H9 (cell line): Measurements from ENCODE around the gene PDE6H. TPM values are rescaled to one million over a fixed set of nuclear protein-coding genes. Genes with fewer than 3 reads are reported as not detected.

Experiments
- DNase-seq: peaks from one replicate; pipeline ENCODE4 v3.0.0-alpha.2; 2017
- H2AFZ ChIP-seq: one replicate; pipeline ENCODE4 v1.6.1; 2013; ENCODE audit warnings: mild to moderate bottlenecking, low read length, control low read depth, moderate library complexity
- H2AK5ac ChIP-seq: 2 replicates; pipeline ENCODE4 v1.6.1; 2013; ENCODE audit warnings: low read length, control low read depth, mixed read lengths; ENCODE audit not compliant: insufficient read length
- H2BK120ac ChIP-seq: one replicate; pipeline ENCODE4 v1.6.1; 2013; ENCODE audit warnings: low read depth, mild to moderate bottlenecking, low read length, control low read depth, inconsistent platforms; ENCODE audit not compliant: poor library complexity, severe bottlenecking
- H2BK12ac ChIP-seq: 2 replicates; pipeline ENCODE4 v1.6.1; 2013; ENCODE audit warnings: low read length, control low read depth, mixed read lengths, low read depth; ENCODE audit not compliant: insufficient read length
- H2BK15ac ChIP-seq: 2 replicates; pipeline ENCODE4 v1.6.1; 2013; ENCODE audit warnings: low read depth, low read length, control low read depth
- H2BK20ac ChIP-seq: one replicate; pipeline ENCODE4 v1.6.1; 2013; ENCODE audit warnings: low read depth, mild to moderate bottlenecking, low read length, control low read depth, inconsistent platforms; ENCODE audit not compliant: poor library complexity, severe bottlenecking
- H2BK5ac ChIP-seq: 2 replicates; pipeline ENCODE4 v1.6.1; 2013; ENCODE audit warnings: low read length, control low read depth, mixed read lengths; ENCODE audit not compliant: insufficient read length
- H3K14ac ChIP-seq: 2 replicates; pipeline ENCODE4 v1.6.1; 2013; ENCODE audit warnings: low read length, control low read depth; ENCODE audit not compliant: insufficient read depth
- H3K18ac ChIP-seq: 2 replicates; pipeline ENCODE4 v1.6.1; 2013; ENCODE audit warnings: low read depth, mild to moderate bottlenecking, mixed read lengths, low read length, control low read depth; ENCODE audit not compliant: insufficient read length
- H3K23ac ChIP-seq: 2 replicates; pipeline ENCODE4 v1.6.1; 2013; ENCODE audit warnings: low read length, control low read depth, mixed read lengths, low read depth; ENCODE audit not compliant: insufficient read length
- H3K23me2 ChIP-seq: 2 replicates; pipeline ENCODE4 v1.6.1; 2013; ENCODE audit warnings: low read depth, mild to moderate bottlenecking, mixed read lengths, low read length, control low read depth; ENCODE audit not compliant: insufficient read length, poor library complexity, severe bottlenecking
- H3K27ac ChIP-seq: 2 replicates; pipeline ENCODE4 v1.5.1; 2013; ENCODE audit warnings: low read length, control low read depth, mixed read lengths, low read depth; ENCODE audit not compliant: insufficient read length
- H3K27me3 ChIP-seq: 2 replicates; pipeline ENCODE4 v1.6.1; 2013; ENCODE audit warnings: low read length, control low read depth, inconsistent platforms; ENCODE audit not compliant: insufficient read depth
- H3K4ac ChIP-seq: 2 replicates; pipeline ENCODE4 v1.6.1; 2013; ENCODE audit warnings: low read depth, mild to moderate bottlenecking, control low read depth, inconsistent platforms, low read length, moderate library complexity
- H3K4me1 ChIP-seq: 2 replicates; pipeline ENCODE4 v1.6.1; 2013; ENCODE audit warnings: low read length, control low read depth, inconsistent platforms; ENCODE audit not compliant: insufficient read depth
- H3K4me2 ChIP-seq: 2 replicates; pipeline ENCODE4 v1.6.1; 2013; ENCODE audit warnings: low read length, control low read depth, mixed read lengths; ENCODE audit not compliant: insufficient read length, insufficient read depth
- H3K56ac ChIP-seq: 2 replicates; pipeline ENCODE4 v1.6.1; 2013; ENCODE audit warnings: low read depth, mild to moderate bottlenecking, mixed read lengths, low read length, control low read depth; ENCODE audit not compliant: insufficient read length
- H3K79me1 ChIP-seq: 2 replicates; pipeline ENCODE4 v1.6.1; 2013; ENCODE audit warnings: low read depth, mild to moderate bottlenecking, moderate library complexity, low read length, control low read depth, inconsistent platforms; ENCODE audit not compliant: insufficient read depth, poor library complexity, severe bottlenecking
- H3K79me2 ChIP-seq: 2 replicates; pipeline ENCODE4 v1.6.1; 2013; ENCODE audit warnings: low read length, control low read depth, inconsistent platforms; ENCODE audit not compliant: insufficient read depth
- H3K9ac ChIP-seq: 2 replicates; pipeline ENCODE4 v1.6.1; 2013; ENCODE audit warnings: low read length, control low read depth, mixed read lengths; ENCODE audit not compliant: insufficient read length; ENCODE audit errors: extremely low read depth
- H3K9me3 ChIP-seq: one replicate; pipeline ENCODE4 v1.6.1; 2013; ENCODE audit warnings: low read depth, low read length, inconsistent platforms; ENCODE audit not compliant: control insufficient read depth
- H3T11ph ChIP-seq: one replicate; pipeline ENCODE4 v1.6.1; 2013; ENCODE audit warnings: mild to moderate bottlenecking, low read length, control low read depth, inconsistent platforms
- H4K20me1 ChIP-seq: one replicate; pipeline ENCODE4 v1.6.1; 2013; ENCODE audit not compliant: control insufficient read depth, insufficient read length, insufficient read depth
- H4K5ac ChIP-seq: 2 replicates; pipeline ENCODE4 v1.6.1; 2013; ENCODE audit warnings: low read depth, mild to moderate bottlenecking, mixed read lengths, low read length, control low read depth; ENCODE audit not compliant: insufficient read length
- H4K8ac ChIP-seq: replicated peaks from 2 replicates; pipeline ENCODE4 v1.6.1; 2013; ENCODE audit warnings: low read length, control low read depth, mixed read lengths, low read depth; ENCODE audit not compliant: insufficient read length
- H4K91ac ChIP-seq: 2 replicates; pipeline ENCODE4 v1.6.1; 2013; ENCODE audit warnings: low read depth, mild to moderate bottlenecking, moderate library complexity, mixed read lengths, low read length, control low read depth; ENCODE audit not compliant: insufficient read length
- H3K27ac Mint-ChIP-seq, 3 experiments: 2 replicates in 2 of 3; 3 replicates in 1 of 3; pipeline ENCODE4 v1.8.0; 2020 to 2021; ENCODE audit warnings: mixed read lengths in 3 of 3, mild to moderate bottlenecking in 1 of 3, moderate library complexity in 1 of 3
- H3K27me3 Mint-ChIP-seq: 2 replicates; pipeline ENCODE4 v1.8.0; 2021; ENCODE audit warnings: low read depth, mild to moderate bottlenecking, moderate library complexity, mixed read lengths
- H3K36me3 Mint-ChIP-seq, 3 experiments: 2 replicates in 2 of 3; 3 replicates in 1 of 3; pipeline ENCODE4 v1.8.0; 2020 to 2021; ENCODE audit warnings: low read depth in 3 of 3, mixed read lengths in 3 of 3; ENCODE audit not compliant: insufficient read depth in 1 of 3
- H3K4me1 Mint-ChIP-seq, 2 experiments: 2 replicates each; pipeline ENCODE4 v1.8.0; 2020; ENCODE audit warnings: mixed read lengths in 2 of 2
- H3K4me3 Mint-ChIP-seq, 2 experiments: 2 replicates in 1 of 2; 3 replicates in 1 of 2; pipeline ENCODE4 v1.8.0; 2020 to 2021; ENCODE audit warnings: mild to moderate bottlenecking in 2 of 2, mixed read lengths in 2 of 2, moderate library complexity in 1 of 2
- H3K9me3 Mint-ChIP-seq, 2 experiments: 2 replicates in 1 of 2; 3 replicates in 1 of 2; pipeline ENCODE4 v1.8.0; 2020; ENCODE audit warnings: mild to moderate bottlenecking in 2 of 2, mixed read lengths in 2 of 2, moderate library complexity in 1 of 2
- WGBS: extraction: QIAGEN DNeasy Blood & Tissue Kit; methylation state at CpG from one replicate; pipeline ENCODE4 v1.1.7; 2013; ENCODE audit warnings: missing lambda C conversion rate, low lambda C conversion rate, mixed read lengths; ENCODE audit not compliant: insufficient read length; ENCODE audit errors: extremely low coverage; 5-methylcytosine and 5-hydroxymethylcytosine counted together
- total RNA-seq: library from RNA; stranded (reverse); gene quantifications from 2 replicates; pipeline ENCODE4 v1.2.1, GENCODE V29; 2021
- TF ChIP-seq, protein P1 (sequence below): fragments of 200-600 bp; sonication (generic); conservative IDR thresholded peaks from 3 replicates; pipeline ENCODE4 v1.8.0; 2021; ENCODE audit warnings: antibody characterized with exemption, mild to moderate bottlenecking

The PDE6H gene
- total RNA-seq, 1 experiment from 2014 or later: not detected

DNA sequence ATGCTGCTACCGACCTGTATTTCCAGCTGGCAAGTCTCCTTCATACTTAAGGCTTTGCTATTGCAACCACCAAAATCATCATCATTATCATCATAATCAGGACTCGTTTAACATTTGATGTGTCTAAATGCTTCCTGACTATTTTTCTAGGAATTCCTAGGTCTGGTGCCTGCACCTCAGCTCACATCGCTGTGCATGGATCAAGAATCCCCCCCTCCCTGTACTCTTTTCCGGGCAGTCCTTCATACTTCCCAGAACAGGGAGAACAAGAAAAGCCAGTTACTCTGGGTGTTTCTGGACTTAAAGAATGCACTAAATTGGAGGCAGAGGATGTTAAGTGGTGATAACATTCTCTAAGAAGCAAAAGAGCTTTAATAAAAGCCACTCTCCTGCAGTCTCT lies 43.9 kb upstream of the PDE6H start:
- no peaks in the 10 kb centered on the region for H3K27me3 ChIP-seq
- peak overlapping the region; percentile 40 for H3K4me2 ChIP-seq
- H3K27ac ChIP-seq: no peak overlapping the region
- no peak overlapping the region for H2BK15ac ChIP-seq
- no peak overlapping the region for H2AFZ ChIP-seq
- Mint-ChIP-seq H3K27me3 (no peaks in the 10 kb centered on the region; the same call in 1 of the 2 replicates), H3K4me1 (peaks cover 7% of the 10 kb centered on the region in 2 experiments), H3K36me3 (no peaks in the 10 kb centered on the region), H3K4me3 (no peak overlapping the region), H3K27ac (peak overlapping the region in 1 of 3 experiments; percentile 68; a peak in 1 of 7 replicates), H3K9me3 (no peaks in the 10 kb centered on the region; a peak in 1 of 5 replicates)
- no peak overlapping the region for H3K9ac ChIP-seq
- H3T11ph ChIP-seq: no peak overlapping the region
- no peak overlapping the region for H3K18ac ChIP-seq
- no peak overlapping the region for H2BK5ac ChIP-seq
- H2AK5ac ChIP-seq: no peak overlapping the region
- TF ChIP-seq, protein P1, sequence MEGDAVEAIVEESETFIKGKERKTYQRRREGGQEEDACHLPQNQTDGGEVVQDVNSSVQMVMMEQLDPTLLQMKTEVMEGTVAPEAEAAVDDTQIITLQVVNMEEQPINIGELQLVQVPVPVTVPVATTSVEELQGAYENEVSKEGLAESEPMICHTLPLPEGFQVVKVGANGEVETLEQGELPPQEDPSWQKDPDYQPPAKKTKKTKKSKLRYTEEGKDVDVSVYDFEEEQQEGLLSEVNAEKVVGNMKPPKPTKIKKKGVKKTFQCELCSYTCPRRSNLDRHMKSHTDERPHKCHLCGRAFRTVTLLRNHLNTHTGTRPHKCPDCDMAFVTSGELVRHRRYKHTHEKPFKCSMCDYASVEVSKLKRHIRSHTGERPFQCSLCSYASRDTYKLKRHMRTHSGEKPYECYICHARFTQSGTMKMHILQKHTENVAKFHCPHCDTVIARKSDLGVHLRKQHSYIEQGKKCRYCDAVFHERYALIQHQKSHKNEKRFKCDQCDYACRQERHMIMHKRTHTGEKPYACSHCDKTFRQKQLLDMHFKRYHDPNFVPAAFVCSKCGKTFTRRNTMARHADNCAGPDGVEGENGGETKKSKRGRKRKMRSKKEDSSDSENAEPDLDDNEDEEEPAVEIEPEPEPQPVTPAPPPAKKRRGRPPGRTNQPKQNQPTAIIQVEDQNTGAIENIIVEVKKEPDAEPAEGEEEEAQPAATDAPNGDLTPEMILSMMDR: no peak
- H4K91ac ChIP-seq: no peak overlapping the region
- no peak overlapping the region for H2BK12ac ChIP-seq
- H3K9me3 ChIP-seq: no peaks in the 10 kb centered on the region
- H3K79me2 ChIP-seq: no peaks in the 10 kb centered on the region
- H3K23ac ChIP-seq: no peak overlapping the region
- H4K5ac ChIP-seq: no peak overlapping the region
- no peak for DNase-seq
- no CpG with 5 or more reads among the region's 4 CpGs for WGBS
- H2BK20ac ChIP-seq: no peak overlapping the region
- no peaks in the 10 kb centered on the region for H3K79me1 ChIP-seq
- no peak overlapping the region for H3K14ac ChIP-seq
- H3K4ac ChIP-seq: no peak overlapping the region
- no peaks in the 10 kb centered on the region for H4K20me1 ChIP-seq
- no peak overlapping the region for H4K8ac ChIP-seq
- no peak overlapping the region for H3K56ac ChIP-seq
- H3K4me1 ChIP-seq: no peaks in the 10 kb centered on the region
- no peak overlapping the region for H2BK120ac ChIP-seq
- no peaks in the 10 kb centered on the region for H3K23me2 ChIP-seq
